DND-41 (cell line): ENCODE results near the gene DCBLD2.

Experiments used
- ATAC-seq: fragments of 200-7000 bp; cut with Tn5 transposase; 3 replicates; pipeline ENCODE4 v1.9.1; 2021; ENCODE audit warnings: low read depth; ENCODE audit not compliant: insufficient read depth
- DNase-seq: peaks from one replicate; pipeline ENCODE4 v3.0.0-alpha.2; 2020
- H2AFZ ChIP-seq: 2 replicates; pipeline ENCODE4 v1.6.0; 2012; ENCODE audit warnings: low read depth, low read length
- H3K27ac ChIP-seq: 2 replicates; pipeline ENCODE4 v1.5.1; 2012; ENCODE audit warnings: low read length, inconsistent platforms
- H3K27me3 ChIP-seq: fragments of 200-600 bp; sonication (generic); 2 replicates; pipeline ENCODE4 v1.6.0; 2012; ENCODE audit warnings: low read length, mild to moderate bottlenecking, inconsistent platforms; ENCODE audit not compliant: insufficient read depth, poor library complexity
- H3K36me3 ChIP-seq: 2 replicates; pipeline ENCODE4 v1.5.1; 2012; ENCODE audit warnings: low read length, inconsistent platforms; ENCODE audit not compliant: insufficient read depth
- H3K4me1 ChIP-seq: 2 replicates; pipeline ENCODE4 v1.5.1; 2012; ENCODE audit warnings: mild to moderate bottlenecking, low read length; ENCODE audit not compliant: insufficient read depth
- H3K4me2 ChIP-seq: 2 replicates; pipeline ENCODE4 v1.6.0; 2012; ENCODE audit warnings: mild to moderate bottlenecking, moderate library complexity, low read length, inconsistent platforms; ENCODE audit not compliant: insufficient read depth
- H3K4me3 ChIP-seq, 2 experiments: fragments of 200-600 bp in 1 of 2; shearing (Covaris generic) in 1 of 2; 2 replicates each; pipeline ENCODE4 v1.5.1; 2012 to 2016; ENCODE audit warnings: inconsistent platforms in 2 of 2, low read length in 2 of 2, mild to moderate bottlenecking in 2 of 2, low read depth in 1 of 2, moderate library complexity in 1 of 2
- H3K79me2 ChIP-seq: 2 replicates; pipeline ENCODE4 v1.6.0; 2012; ENCODE audit warnings: low read length, inconsistent platforms; ENCODE audit not compliant: insufficient read depth
- H3K9ac ChIP-seq: 2 replicates; pipeline ENCODE4 v1.6.0; 2012; ENCODE audit warnings: low read depth, mild to moderate bottlenecking, inconsistent platforms, low read length, moderate library complexity
- H3K9me3 ChIP-seq: 2 replicates; pipeline ENCODE4 v1.5.1; 2012; ENCODE audit warnings: low read length, moderate library complexity, mild to moderate bottlenecking, inconsistent platforms; ENCODE audit not compliant: insufficient read depth, severe bottlenecking
- H4K20me1 ChIP-seq: 2 replicates; pipeline ENCODE4 v1.6.0; 2012; ENCODE audit warnings: low read length; ENCODE audit not compliant: insufficient read depth
- CTCF ChIP-seq: IDR thresholded peaks from 2 replicates; pipeline ENCODE4 v1.5.1; 2012; ENCODE audit warnings: borderline replicate concordance, low read length, moderate library complexity, mild to moderate bottlenecking; ENCODE audit not compliant: poor library complexity, severe bottlenecking; ENCODE audit errors: extremely low read depth
- EZH2 ChIP-seq: IDR thresholded peaks from 3 replicates; pipeline ENCODE4 v1.6.1; 2012; ENCODE audit warnings: borderline replicate concordance, low read depth, mild to moderate bottlenecking, moderate library complexity, low read length, inconsistent platforms; ENCODE audit not compliant: severe bottlenecking

The DCBLD2 gene

DNA sequence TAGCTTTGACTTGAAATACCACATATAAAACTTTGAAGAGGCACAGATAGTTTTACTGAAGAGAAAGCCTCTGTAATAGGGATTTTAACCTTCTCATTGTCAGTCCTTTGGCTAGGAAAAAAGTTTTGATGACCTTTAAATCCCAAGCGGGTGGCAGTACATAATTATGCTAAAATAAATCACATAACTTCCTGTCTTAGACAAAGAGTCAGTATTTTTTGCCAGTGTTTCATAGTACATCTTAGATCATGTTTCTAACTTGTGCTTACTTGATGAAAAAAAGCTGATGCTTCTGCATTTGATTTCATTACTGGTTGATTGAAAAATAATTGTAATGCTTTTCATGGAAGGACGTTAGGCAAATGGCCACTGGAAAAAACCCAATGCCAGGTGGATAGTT is 132.5 kb downstream of the DCBLD2 start:
- ATAC-seq (no peak), DNase-seq (no peak)
- no peak overlapping the region for H3K9ac ChIP-seq
- no peaks in the 10 kb centered on the region for H3K36me3 ChIP-seq
- no peak overlapping the region for H2AFZ ChIP-seq
- no peaks in the 10 kb centered on the region for H3K27me3 ChIP-seq
- H4K20me1 ChIP-seq, result no peaks in the 10 kb centered on the region
- no peaks in the 10 kb centered on the region for H3K79me2 ChIP-seq
- TF ChIP-seq EZH2, result no peak
- TF ChIP-seq CTCF, result no peak
- H3K27ac ChIP-seq, result no peak overlapping the region
- no peaks in the 10 kb centered on the region for H3K4me1 ChIP-seq
- H3K4me2 ChIP-seq, result no peak overlapping the region
- H3K9me3 ChIP-seq, result no peaks in the 10 kb centered on the region
- no peak overlapping the region for H3K4me3 ChIP-seq

- H3K27ac ChIP-seq, result no peak overlapping the region
- no peak for ATAC-seq
- no peak for DNase-seq
- H3K27me3 ChIP-seq, result no peaks in the 10 kb centered on the region
- H3K79me2 ChIP-seq, result no peaks in the 10 kb centered on the region
- peaks cover 2% of the 10 kb centered on the region; the same call in 1 of the 2 replicates for H4K20me1 ChIP-seq
- TF ChIP-seq CTCF (no peak), EZH2 (no peak)
- H3K9ac ChIP-seq, result no peak overlapping the region
- H3K36me3 ChIP-seq, result no peaks in the 10 kb centered on the region
- no peak overlapping the region for H2AFZ ChIP-seq
- peaks cover 6% of the 10 kb centered on the region; the same call in 1 of the 2 replicates for H3K4me1 ChIP-seq
- no peak overlapping the region for H3K4me3 ChIP-seq
- H3K4me2 ChIP-seq, result no peak overlapping the region
- no peaks in the 10 kb centered on the region for H3K9me3 ChIP-seq
Measured at GRCh38 chr3:98766924-98767323, 134.6 kb downstream of the DCBLD2 start.

DNA sequence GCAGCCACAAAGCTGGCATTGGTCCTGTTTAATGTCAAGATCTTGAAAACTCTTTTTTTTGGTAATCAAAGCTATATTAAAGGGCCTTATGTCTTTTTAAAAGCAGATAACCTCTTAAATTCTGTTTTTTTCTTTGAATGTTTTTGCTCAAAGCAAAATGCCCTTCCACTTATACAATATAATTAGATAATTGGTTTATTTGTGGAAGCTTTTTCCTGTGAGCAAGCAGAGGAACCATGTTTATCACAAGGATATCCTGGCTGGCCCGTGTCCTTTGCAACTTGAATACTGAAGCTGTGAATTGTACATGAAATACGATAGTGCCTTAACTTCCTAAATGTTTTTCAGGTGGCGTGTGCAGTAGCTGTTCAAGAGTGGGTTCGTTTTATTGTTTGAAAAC is 135.8 kb downstream of the DCBLD2 start:
- Histone ChIP-seq H2AFZ (no peak overlapping the region), H3K79me2 (no peaks in the 10 kb centered on the region), H3K4me2 (no peak overlapping the region), H3K4me1 (peaks cover 11% of the 10 kb centered on the region), H3K9ac (no peak overlapping the region), H3K27ac (no peak overlapping the region), H3K4me3 (no peak overlapping the region), H3K36me3 (no peaks in the 10 kb centered on the region), H4K20me1 (peaks cover 2% of the 10 kb centered on the region; the same call in 1 of the 2 replicates), H3K9me3 (no peaks in the 10 kb centered on the region), H3K27me3 (no peaks in the 10 kb centered on the region)
- DNase-seq, result no peak
- ATAC-seq, result no peak
- TF ChIP-seq EZH2, result no peak
- TF ChIP-seq CTCF, result no peak

- Histone ChIP-seq H3K36me3 (no peaks in the 10 kb centered on the region), H3K27me3 (no peaks in the 10 kb centered on the region), H3K4me3 (no peak overlapping the region), H4K20me1 (peaks cover 2% of the 10 kb centered on the region; the same call in 1 of the 2 replicates), H3K9ac (no peak overlapping the region), H3K4me1 (peaks cover 14% of the 10 kb centered on the region), H3K27ac (no peak overlapping the region), H3K79me2 (no peaks in the 10 kb centered on the region), H3K9me3 (no peaks in the 10 kb centered on the region), H3K4me2 (no peak overlapping the region), H2AFZ (no peak overlapping the region)
- ATAC-seq (no peak), DNase-seq (no peak)
- TF ChIP-seq EZH2 (no peak), CTCF (no peak)
Measured at GRCh38 chr3:98764472-98764884, 137.0 kb downstream of the DCBLD2 start.
